HCT116 (cell line): ENCODE results near the gene FRS2. TPM values are rescaled to one million over a fixed set of nuclear protein-coding genes. Genes with fewer than 3 reads are reported as not detected.

Experiments
- ATAC-seq: fragments of 200-7000 bp; cut with Tn5 transposase; 2 replicates; pipeline ENCODE4 v1.9.1; 2020; ENCODE audit warnings: mild to moderate bottlenecking, moderate library complexity
- BruUV-seq: library from RNA; stranded (reverse); fragments of 400-500 nt; replicated peaks from 2 replicates; lab custom pipeline; 2021; lab: Mats Ljungman, UMichigan
- CTCF ChIA-PET: fragments of 300-600 bp; sonication (Branson Sonifier 250); formaldehyde crosslinking; loops from one replicate; lab custom pipeline; 2021; ENCODE audit warnings: antibody characterized with exemption; lab: Charles Lee
- POLR2A ChIA-PET: fragments of 300-600, 350-600 bp; sonication (Branson Sonifier 250); formaldehyde crosslinking; loops from one replicate; lab custom pipeline; 2021; ENCODE audit warnings: antibody characterized with exemption; lab: Charles Lee
- RAD21 ChIA-PET, 2 experiments: fragments of 300-600 bp; sonication (Branson Sonifier 250); formaldehyde crosslinking; loops; one replicate each; lab custom pipeline; 2023; ENCODE audit warnings: low total read pairs in 2 of 2; ENCODE audit not compliant: uncharacterized antibody in 2 of 2, unreplicated experiment in 2 of 2, low non-redundant PET in 1 of 2; lab: Charles Lee
- DNase-seq: peaks from one replicate; pipeline ENCODE4 v3.0.0-alpha.2; 2010; ENCODE audit warnings: low read depth, low spot score
- H2AFZ ChIP-seq: fragments of 200-600 bp; shearing (Covaris generic), sonication (generic); 2 replicates; pipeline ENCODE4 v1.6.1; 2017; ENCODE audit warnings: low read depth, mixed run types, mixed read lengths, antibody characterized with exemption, low read length; ENCODE audit not compliant: poor library complexity, severe bottlenecking
- H3K27ac ChIP-seq: 2 replicates; pipeline ENCODE4 v1.5.1; 2012; ENCODE audit warnings: low read depth, low read length
- H3K27me3 ChIP-seq: fragments of 200-600 bp; sonication (generic); 2 replicates; pipeline ENCODE4 v1.6.1; 2016; ENCODE audit warnings: mixed run types, low read length, mixed read lengths; ENCODE audit not compliant: insufficient read depth
- H3K36me3 ChIP-seq, 2 experiments: fragments of 200-500 bp in 1 of 2; fragments of 200-600 bp in 1 of 2; sonication (Bioruptor generic) in 1 of 2; sonication (generic) in 1 of 2; 2 replicates each; pipeline versions ENCODE4 v1.5.1 to v1.6.1; 2014 to 2016; ENCODE audit warnings: low read length in 2 of 2, inconsistent platforms in 1 of 2, mixed read lengths in 1 of 2, mixed run types in 1 of 2; ENCODE audit not compliant: insufficient read depth in 2 of 2, control insufficient read depth in 1 of 2
- H3K4me1 ChIP-seq, 2 experiments: fragments of 200-600 bp in 1 of 2; sonication (generic) in 1 of 2; 2 replicates each; pipeline versions ENCODE4 v1.5.1 to v1.6.1; 2012 to 2017; ENCODE audit warnings: low read length in 2 of 2, inconsistent platforms in 1 of 2, mild to moderate bottlenecking in 1 of 2, mixed read lengths in 1 of 2, mixed run types in 1 of 2, moderate library complexity in 1 of 2; ENCODE audit not compliant: insufficient read depth in 2 of 2, control insufficient read depth in 1 of 2
- H3K4me2 ChIP-seq: fragments of 200-600 bp; sonication (generic); 2 replicates; pipeline ENCODE4 v1.6.1; 2017; ENCODE audit warnings: mixed run types, low read length, mixed read lengths
- H3K4me3 ChIP-seq, 2 experiments: fragments of 200-600 bp in 1 of 2; sonication (generic) in 1 of 2; replicated peaks in 1 of 2; 2 replicates each; pipeline ENCODE4 v1.5.1; 2011 to 2016; ENCODE audit warnings: low read length in 2 of 2, control low read depth in 1 of 2, low read depth in 1 of 2, mild to moderate bottlenecking in 1 of 2, mixed read lengths in 1 of 2, mixed run types in 1 of 2
- H3K79me2 ChIP-seq: fragments of 200-600 bp; sonication (generic); 2 replicates; pipeline ENCODE4 v1.6.1; 2017; ENCODE audit warnings: mild to moderate bottlenecking, mixed run types, low read length, moderate library complexity, mixed read lengths; ENCODE audit not compliant: insufficient read depth
- H3K9ac ChIP-seq: fragments of 200-600 bp; sonication (generic); 2 replicates; pipeline ENCODE4 v1.6.1; 2016; ENCODE audit warnings: low read length, mixed read lengths
- H3K9me2 ChIP-seq: fragments of 200-600 bp; sonication (generic), shearing (Covaris generic); 2 replicates; pipeline ENCODE4 v1.6.1; 2017; ENCODE audit warnings: mixed run types, mild to moderate bottlenecking, moderate library complexity; ENCODE audit not compliant: insufficient read depth
- H3K9me3 ChIP-seq, 2 experiments: fragments of 200-500 bp in 1 of 2; fragments of 200-600 bp in 1 of 2; sonication (Bioruptor generic) in 1 of 2; sonication (generic) in 1 of 2; 2 replicates each; pipeline ENCODE4 v1.6.1; 2014 to 2017; ENCODE audit warnings: low read length in 2 of 2, mixed read lengths in 2 of 2, inconsistent platforms in 1 of 2, low read depth in 1 of 2, mild to moderate bottlenecking in 1 of 2, mixed run types in 1 of 2, moderate library complexity in 1 of 2; ENCODE audit not compliant: control insufficient read depth in 1 of 2, insufficient read depth in 1 of 2
- H4K20me1 ChIP-seq: fragments of 200-600 bp; sonication (generic), shearing (Covaris generic); 2 replicates; pipeline ENCODE4 v1.6.1; 2017; ENCODE audit warnings: mixed run types, mild to moderate bottlenecking, moderate library complexity; ENCODE audit not compliant: insufficient read depth
- CBX3 ChIP-seq: IDR thresholded peaks from 2 replicates; pipeline ENCODE4 v1.6.1; 2012; ENCODE audit warnings: low read depth
- EGR1 ChIP-seq: IDR thresholded peaks from 2 replicates; pipeline ENCODE4 v1.6.1; 2012; ENCODE audit warnings: low read depth
- FOSL1 ChIP-seq: IDR thresholded peaks from 2 replicates; pipeline ENCODE4 v1.6.1; 2012; ENCODE audit warnings: low read depth
- JUND ChIP-seq: IDR thresholded peaks from 2 replicates; pipeline ENCODE4 v1.6.1; 2012
- RAD21 ChIP-seq: IDR thresholded peaks from 2 replicates; pipeline ENCODE4 v1.6.1; 2012; ENCODE audit warnings: low read depth, mild to moderate bottlenecking
- SIN3A ChIP-seq: IDR thresholded peaks from 2 replicates; pipeline ENCODE4 v1.6.1; 2012; ENCODE audit warnings: low read depth
- SP1 ChIP-seq: IDR thresholded peaks from 2 replicates; pipeline ENCODE4 v1.6.1; 2012; ENCODE audit warnings: low read depth
- TCF7L2 ChIP-seq: IDR thresholded peaks from 2 replicates; pipeline ENCODE4 v1.7.0; 2011; ENCODE audit warnings: borderline replicate concordance, inconsistent platforms; ENCODE audit not compliant: insufficient read depth, insufficient read length; ENCODE audit errors: extremely low read depth
- YY1 ChIP-seq: IDR thresholded peaks from 2 replicates; pipeline ENCODE4 v1.6.1; 2011; ENCODE audit warnings: low read length, low read depth, moderate library complexity, mild to moderate bottlenecking; ENCODE audit not compliant: insufficient replicate concordance; ENCODE audit errors: extremely low read depth
- ZFX ChIP-seq: fragments of 450-650 bp; IDR thresholded peaks from 2 replicates; pipeline ENCODE4 v1.6.1; 2017
- intact Hi-C: fragments of 100-400 bp; cut with micrococcal nuclease; formaldehyde crosslinking; loops from 2 replicates; pipeline ENCODE4 v1.10.0; 2022
- total RNA-seq: library from RNA; stranded (reverse); gene quantifications from one replicate; pipeline ENCODE4 v1.2.1, GENCODE V29; 2021; ENCODE audit not compliant: unreplicated experiment
- TF ChIP-seq, protein P1 (sequence below): IDR thresholded peaks from 2 replicates; pipeline ENCODE4 v1.6.1; 2012

The FRS2 gene
- total RNA-seq, 1 experiment from 2014 or later = 14.7 TPM

DNA sequence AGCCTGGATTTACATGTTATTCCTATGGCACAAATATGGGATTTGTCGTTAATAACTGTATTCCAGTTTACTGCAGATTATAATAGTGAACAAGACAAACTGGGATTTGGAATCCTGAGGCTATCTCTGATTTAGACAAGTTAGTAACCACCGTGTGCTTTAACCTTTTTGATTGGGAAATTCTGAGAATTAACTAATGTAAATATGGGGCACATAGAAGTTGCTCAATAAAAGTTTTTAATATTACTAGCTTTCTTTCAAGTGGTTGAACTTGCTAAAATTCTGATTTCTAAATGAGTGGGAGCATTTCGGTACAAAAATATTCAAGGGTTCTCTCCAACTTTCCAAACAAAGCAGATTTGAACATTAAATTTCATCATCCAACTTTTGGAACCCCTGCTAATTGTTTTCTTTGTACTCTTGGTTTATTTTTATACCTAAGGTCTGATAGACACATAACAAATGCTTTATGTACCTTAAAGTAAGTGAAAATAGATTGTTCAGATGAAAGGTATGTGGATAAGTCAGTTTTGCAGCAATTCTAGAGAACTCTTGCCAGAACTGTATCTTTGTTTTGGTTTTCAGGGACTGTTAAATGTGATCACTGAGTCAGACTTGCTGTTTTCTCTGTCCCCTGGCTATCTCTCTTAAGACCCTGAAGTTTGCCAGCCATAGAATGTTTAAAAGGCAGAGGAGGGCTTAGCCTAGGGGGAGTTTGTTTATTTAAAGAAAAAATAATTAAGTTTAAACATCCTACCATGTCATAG, 57.5 kb downstream of the FRS2 start:
- Histone ChIP-seq H3K79me2 (peaks cover 74% of the 10 kb centered on the region), H3K9ac (no peak overlapping the region), H3K4me1 (peaks cover 6 to 9% of the 10 kb centered on the region in 2 experiments; a peak in 3 of 4 replicates), H3K9me3 (peaks cover 0 to 2% of the 10 kb centered on the region in 2 experiments; a peak in 1 of 4 replicates), H3K9me2 (no peaks in the 10 kb centered on the region)
- ChIA-PET CTCF (no interaction called here), RAD21 (no interaction called here), POLR2A (no interaction called here)
- DNase-seq = no peak
- no TSS peak for BruUV-seq
- intact Hi-C loops = no loop called here
- no peak for ATAC-seq
- TF ChIP-seq RAD21 (no peak), YY1 (no peak), CBX3 (no peak), SIN3A (no peak), TCF7L2 (no peak), EGR1 (no peak), ZFX (no peak), SP1 (peak; percentile 23; the same call in 1 of the 2 replicates), JUND (no peak), FOSL1 (peak; percentile 29; the same call in 1 of the 2 replicates)
- TF ChIP-seq, protein P1, sequence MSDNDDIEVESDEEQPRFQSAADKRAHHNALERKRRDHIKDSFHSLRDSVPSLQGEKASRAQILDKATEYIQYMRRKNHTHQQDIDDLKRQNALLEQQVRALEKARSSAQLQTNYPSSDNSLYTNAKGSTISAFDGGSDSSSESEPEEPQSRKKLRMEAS = no peak
- TF ChIP-seq, all 23 proteins: peak for 2
- Histone ChIP-seq H3K27me3 (no peaks in the 10 kb centered on the region), H3K27ac (no peak overlapping the region; the same call in 1 of the 2 replicates), H4K20me1 (peaks cover 5% of the 10 kb centered on the region; the same call in 1 of the 2 replicates), H2AFZ (no peak overlapping the region), H3K36me3 (no peaks in the 10 kb centered on the region), H3K4me2 (peak overlapping the region; percentile 6; the same call in 1 of the 2 replicates), H3K4me3 (no peak overlapping the region)
